ENCODE results near the gene ESR2. TPM values are rescaled to one million over a fixed set of nuclear protein-coding genes. Genes with fewer than 3 reads are reported as not detected.

Gene ESR2
- total RNA-seq, 4 donors from 2014 or later = 0.59 to 2.4 (median 1.5) TPM

GRCh38 chr14:64109819-64110554 is 184.2 kb downstream of the ESR2 start:
- no peaks in the 10 kb centered on the region for H3K9me3 ChIP-seq
- no peak overlapping the region for H3K4me3 ChIP-seq
- peaks cover 0 to 48% (median 0%) of the 10 kb centered on the region in 3 donors for H3K36me3 ChIP-seq
- no peak overlapping the region for H3K27ac ChIP-seq
- H3K27me3 ChIP-seq = no peaks in the 10 kb centered on the region
- 57 to 59% methylated on average over 1 of the region's 1 CpG for WGBS, 2 donors
- no peak for DNase-seq (ENCODE audit: low spot score in 2 of 2)
- H3K4me1 ChIP-seq = peaks cover 0 to 13% (median 0%) of the 10 kb centered on the region in 4 donors
- TF ChIP-seq EP300 (IDR thresholded peaks at IDR 0.05) = no peak
- no peak for TF ChIP-seq CTCF (IDR thresholded peaks at IDR 0.05)
- no peak for TF ChIP-seq POLR2A (IDR thresholded peaks at IDR 0.05)

DNA sequence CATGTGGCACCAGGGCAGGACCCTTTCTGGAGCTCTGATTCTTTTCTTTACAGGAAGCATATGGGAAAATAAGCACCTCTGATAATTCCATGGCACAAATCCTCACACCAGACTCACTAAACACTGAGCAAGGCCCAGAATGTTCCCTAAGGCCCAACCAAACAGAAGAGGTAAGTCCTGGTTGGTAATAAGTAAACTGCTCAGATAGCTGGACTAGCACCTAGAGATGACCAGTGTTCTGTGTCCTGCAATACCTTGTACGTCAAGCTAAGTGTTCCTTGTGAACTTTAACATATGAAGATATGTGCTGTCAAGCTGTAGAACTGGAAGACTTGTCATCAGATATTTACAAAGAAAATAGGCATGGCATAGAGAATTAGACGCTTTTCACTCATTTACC is 186.7 kb downstream of the ESR2 start:
- WGBS, 2 donors = 90 to 100% methylated on average over 2 of the region's 2 CpGs
- no peak for TF ChIP-seq POLR2A (IDR thresholded peaks at IDR 0.05)
- no peak for TF ChIP-seq EP300 (IDR thresholded peaks at IDR 0.05)
- TF ChIP-seq CTCF (IDR thresholded peaks at IDR 0.05) = no peak
- no peaks in the 10 kb centered on the region for H3K4me1 ChIP-seq
- no peaks in the 10 kb centered on the region for H3K27me3 ChIP-seq
- no peak for DNase-seq (ENCODE audit: low spot score in 2 of 2)
- peaks cover 0 to 56% (median 5%) of the 10 kb centered on the region in 3 donors for H3K36me3 ChIP-seq
- H3K9me3 ChIP-seq = no peaks in the 10 kb centered on the region
- no peak overlapping the region for H3K4me3 ChIP-seq
- H3K27ac ChIP-seq = no peak overlapping the region

- no peak overlapping the region for H3K27ac ChIP-seq
- TF ChIP-seq CTCF (IDR thresholded peaks at IDR 0.05) = no peak
- no peak for TF ChIP-seq POLR2A (IDR thresholded peaks at IDR 0.05)
- TF ChIP-seq EP300 (IDR thresholded peaks at IDR 0.05) = no peak
- WGBS, 2 donors = 87% methylated on average over 4 of the region's 4 CpGs
- H3K4me1 ChIP-seq = no peaks in the 10 kb centered on the region
- no peaks in the 10 kb centered on the region for H3K9me3 ChIP-seq
- H3K36me3 ChIP-seq = peaks cover 0 to 59% (median 8%) of the 10 kb centered on the region in 3 donors
- no peaks in the 10 kb centered on the region for H3K27me3 ChIP-seq
- no peak overlapping the region for H3K4me3 ChIP-seq
- DNase-seq (ENCODE audit: low spot score in 2 of 2) = no peak
Observed at GRCh38 chr14:64098120-64098519, 196.1 kb downstream of the ESR2 start.

DNA sequence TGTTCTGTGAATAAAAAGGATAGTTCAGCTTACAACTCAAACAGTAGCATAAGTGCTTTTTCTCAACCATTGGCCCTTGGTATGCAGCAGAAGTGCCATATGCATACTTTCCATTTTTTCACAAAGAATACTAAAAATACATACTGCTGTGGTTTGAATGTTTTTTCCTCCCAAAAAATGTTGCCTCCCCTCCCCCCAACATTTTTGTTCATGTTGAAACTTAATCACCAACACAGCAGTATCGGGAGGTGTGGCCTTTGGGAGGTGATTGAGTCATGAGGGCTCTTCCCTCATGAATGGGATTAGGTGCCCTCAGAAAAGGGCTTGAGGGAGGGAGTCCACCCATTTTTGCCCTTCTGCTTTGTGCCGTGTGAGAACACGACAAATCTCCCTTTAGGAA is 198.6 kb downstream of the ESR2 start:
- Histone ChIP-seq H3K36me3 (peaks cover 0 to 47% (median 4%) of the 10 kb centered on the region in 3 donors), H3K9me3 (no peaks in the 10 kb centered on the region), H3K4me3 (no peak overlapping the region), H3K27ac (no peak overlapping the region), H3K4me1 (no peaks in the 10 kb centered on the region), H3K27me3 (no peaks in the 10 kb centered on the region)
- DNase-seq (ENCODE audit: low spot score in 2 of 2) = no peak
- 91 to 96% methylated on average over 3 of the region's 3 CpGs for WGBS, 2 donors
- TF ChIP-seq POLR2A (IDR thresholded peaks at IDR 0.05) (no peak), CTCF (IDR thresholded peaks at IDR 0.05) (no peak), EP300 (IDR thresholded peaks at IDR 0.05) (no peak)

GRCh38 chr14:64092940-64093339 is 201.2 kb downstream of the ESR2 start:
- H3K36me3 ChIP-seq = peaks cover 0 to 49% (median 2%) of the 10 kb centered on the region in 3 donors
- no peak for DNase-seq (ENCODE audit: low spot score in 2 of 2)
- no peaks in the 10 kb centered on the region for H3K9me3 ChIP-seq
- no peak for TF ChIP-seq POLR2A (IDR thresholded peaks at IDR 0.05)
- no peak overlapping the region for H3K4me3 ChIP-seq
- WGBS, 2 donors = 69 to 87% methylated on average over 5 of the region's 5 CpGs
- no peaks in the 10 kb centered on the region for H3K27me3 ChIP-seq
- no peaks in the 10 kb centered on the region for H3K4me1 ChIP-seq
- no peak overlapping the region for H3K27ac ChIP-seq
